Measurements from ENCODE around the gene AOX1.

DNA sequence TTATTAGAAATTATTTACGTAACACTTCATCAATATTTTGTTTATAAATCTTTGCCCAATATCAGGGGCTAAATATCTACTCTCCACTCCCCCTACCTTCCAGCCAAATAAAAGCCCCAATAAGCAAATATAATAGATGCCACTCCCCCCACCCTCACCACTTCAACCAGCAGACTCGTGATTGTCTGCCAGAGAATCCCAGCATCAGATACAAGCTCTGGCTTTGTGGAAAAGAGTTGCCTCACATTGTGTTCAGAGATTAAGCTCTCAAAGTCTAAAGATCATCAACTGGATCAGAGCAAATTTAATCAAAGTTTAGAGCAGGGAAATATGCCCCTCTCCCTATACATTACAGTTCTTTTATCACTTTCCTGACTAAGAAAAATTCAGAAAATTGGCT, 39.5 kb downstream of the AOX1 start:
- TF ChIP-seq, protein P1, sequence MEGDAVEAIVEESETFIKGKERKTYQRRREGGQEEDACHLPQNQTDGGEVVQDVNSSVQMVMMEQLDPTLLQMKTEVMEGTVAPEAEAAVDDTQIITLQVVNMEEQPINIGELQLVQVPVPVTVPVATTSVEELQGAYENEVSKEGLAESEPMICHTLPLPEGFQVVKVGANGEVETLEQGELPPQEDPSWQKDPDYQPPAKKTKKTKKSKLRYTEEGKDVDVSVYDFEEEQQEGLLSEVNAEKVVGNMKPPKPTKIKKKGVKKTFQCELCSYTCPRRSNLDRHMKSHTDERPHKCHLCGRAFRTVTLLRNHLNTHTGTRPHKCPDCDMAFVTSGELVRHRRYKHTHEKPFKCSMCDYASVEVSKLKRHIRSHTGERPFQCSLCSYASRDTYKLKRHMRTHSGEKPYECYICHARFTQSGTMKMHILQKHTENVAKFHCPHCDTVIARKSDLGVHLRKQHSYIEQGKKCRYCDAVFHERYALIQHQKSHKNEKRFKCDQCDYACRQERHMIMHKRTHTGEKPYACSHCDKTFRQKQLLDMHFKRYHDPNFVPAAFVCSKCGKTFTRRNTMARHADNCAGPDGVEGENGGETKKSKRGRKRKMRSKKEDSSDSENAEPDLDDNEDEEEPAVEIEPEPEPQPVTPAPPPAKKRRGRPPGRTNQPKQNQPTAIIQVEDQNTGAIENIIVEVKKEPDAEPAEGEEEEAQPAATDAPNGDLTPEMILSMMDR (IDR thresholded peaks at IDR 0.05 in 2 of 3, conservative IDR thresholded peaks at IDR 0.05 in 1 of 3; ENCODE audit: borderline replicate concordance in 1 of 3, insufficient read depth in 1 of 3, low read depth in 2 of 3, low read length in 2 of 3): no peak
- no peak for TF ChIP-seq JUND (IDR thresholded peaks at IDR 0.05)
- TF ChIP-seq, protein P2, sequence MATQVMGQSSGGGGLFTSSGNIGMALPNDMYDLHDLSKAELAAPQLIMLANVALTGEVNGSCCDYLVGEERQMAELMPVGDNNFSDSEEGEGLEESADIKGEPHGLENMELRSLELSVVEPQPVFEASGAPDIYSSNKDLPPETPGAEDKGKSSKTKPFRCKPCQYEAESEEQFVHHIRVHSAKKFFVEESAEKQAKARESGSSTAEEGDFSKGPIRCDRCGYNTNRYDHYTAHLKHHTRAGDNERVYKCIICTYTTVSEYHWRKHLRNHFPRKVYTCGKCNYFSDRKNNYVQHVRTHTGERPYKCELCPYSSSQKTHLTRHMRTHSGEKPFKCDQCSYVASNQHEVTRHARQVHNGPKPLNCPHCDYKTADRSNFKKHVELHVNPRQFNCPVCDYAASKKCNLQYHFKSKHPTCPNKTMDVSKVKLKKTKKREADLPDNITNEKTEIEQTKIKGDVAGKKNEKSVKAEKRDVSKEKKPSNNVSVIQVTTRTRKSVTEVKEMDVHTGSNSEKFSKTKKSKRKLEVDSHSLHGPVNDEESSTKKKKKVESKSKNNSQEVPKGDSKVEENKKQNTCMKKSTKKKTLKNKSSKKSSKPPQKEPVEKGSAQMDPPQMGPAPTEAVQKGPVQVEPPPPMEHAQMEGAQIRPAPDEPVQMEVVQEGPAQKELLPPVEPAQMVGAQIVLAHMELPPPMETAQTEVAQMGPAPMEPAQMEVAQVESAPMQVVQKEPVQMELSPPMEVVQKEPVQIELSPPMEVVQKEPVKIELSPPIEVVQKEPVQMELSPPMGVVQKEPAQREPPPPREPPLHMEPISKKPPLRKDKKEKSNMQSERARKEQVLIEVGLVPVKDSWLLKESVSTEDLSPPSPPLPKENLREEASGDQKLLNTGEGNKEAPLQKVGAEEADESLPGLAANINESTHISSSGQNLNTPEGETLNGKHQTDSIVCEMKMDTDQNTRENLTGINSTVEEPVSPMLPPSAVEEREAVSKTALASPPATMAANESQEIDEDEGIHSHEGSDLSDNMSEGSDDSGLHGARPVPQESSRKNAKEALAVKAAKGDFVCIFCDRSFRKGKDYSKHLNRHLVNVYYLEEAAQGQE (IDR thresholded peaks at IDR 0.05; ENCODE audit: low read depth): no peak
- no peak for TF ChIP-seq POLR2A (IDR thresholded peaks at IDR 0.05; ENCODE audit: borderline replicate concordance, extremely low read depth, insufficient read depth, insufficient read length)
- no peak for TF ChIP-seq ZNF274 (IDR thresholded peaks at IDR 0.05; ENCODE audit: low read depth, low read length)
- TF ChIP-seq POLR2AphosphoS5 (IDR thresholded peaks at IDR 0.05; ENCODE audit: low read depth, low read length): no peak
- no peak for TF ChIP-seq EGR1 (IDR thresholded peaks at IDR 0.05; ENCODE audit: low read depth)
- TF ChIP-seq ZFX (IDR thresholded peaks at IDR 0.05): no peak
